OCI-LY1 (cell line): ENCODE results near the gene PAPSS1.

Experiments
- H2AFZ ChIP-seq: fragments of 200-600 bp; sonication (generic), shearing (Covaris generic); 2 replicates; pipeline ENCODE4 v1.6.0; 2014; ENCODE audit warnings: antibody characterized with exemption, mild to moderate bottlenecking, low read length
- H3F3A ChIP-seq: fragments of 200-600 bp; sonication (generic), shearing (Covaris generic); 2 replicates; pipeline ENCODE4 v1.6.0; 2014; ENCODE audit warnings: mild to moderate bottlenecking, antibody characterized with exemption, low read length, moderate library complexity; ENCODE audit not compliant: insufficient read depth
- H3K27ac ChIP-seq: fragments of 200-600 bp; sonication (generic); 2 replicates; pipeline ENCODE4 v1.5.1; 2014; ENCODE audit warnings: low read length, mixed run types, mild to moderate bottlenecking, low read depth; ENCODE audit not compliant: poor library complexity, severe bottlenecking
- H3K27me3 ChIP-seq: fragments of 200-600 bp; sonication (generic); 2 replicates; pipeline ENCODE4 v1.6.0; 2014; ENCODE audit warnings: antibody characterized with exemption, mild to moderate bottlenecking, low read length, moderate library complexity; ENCODE audit not compliant: insufficient read depth
- H3K36me3 ChIP-seq: fragments of 200-600 bp; sonication (generic); 2 replicates; pipeline ENCODE4 v1.6.1; 2014; ENCODE audit warnings: mild to moderate bottlenecking, antibody characterized with exemption, low read length, moderate library complexity, mixed read lengths; ENCODE audit not compliant: insufficient read depth
- H3K4me1 ChIP-seq: fragments of 200-600 bp; sonication (generic); 2 replicates; pipeline ENCODE4 v1.5.1; 2014; ENCODE audit warnings: mild to moderate bottlenecking, low read length, moderate library complexity; ENCODE audit not compliant: insufficient read depth, severe bottlenecking
- H3K4me2 ChIP-seq: fragments of 200-600 bp; sonication (generic), shearing (Covaris generic); 2 replicates; pipeline ENCODE4 v1.6.1; 2014; ENCODE audit warnings: low read length
- H3K4me3 ChIP-seq: fragments of 200-600 bp; sonication (generic); 2 replicates; pipeline ENCODE4 v1.5.1; 2014; ENCODE audit warnings: low read length, low read depth, mild to moderate bottlenecking, mixed read lengths; ENCODE audit not compliant: poor library complexity, severe bottlenecking
- H3K79me2 ChIP-seq: fragments of 200-600 bp; shearing (Covaris generic); 2 replicates; pipeline ENCODE4 v1.6.1; 2016; ENCODE audit warnings: mixed run types, low read length, mixed read lengths; ENCODE audit not compliant: insufficient read depth
- H3K9ac ChIP-seq: fragments of 200-600 bp; sonication (generic), shearing (Covaris generic); 2 replicates; pipeline ENCODE4 v1.6.1; 2014; ENCODE audit warnings: mild to moderate bottlenecking, low read length, mixed read lengths
- H3K9me2 ChIP-seq: fragments of 200-600 bp; sonication (generic), shearing (Covaris generic); 2 replicates; pipeline ENCODE4 v1.6.1; 2014; ENCODE audit warnings: low read depth, mild to moderate bottlenecking, low read length, mixed read lengths
- H3K9me3 ChIP-seq: fragments of 200-600 bp; shearing (Covaris generic); 2 replicates; pipeline ENCODE4 v1.6.1; 2014; ENCODE audit warnings: low read length, mixed read lengths
- H4K20me1 ChIP-seq: fragments of 200-600 bp; sonication (generic), shearing (Covaris generic); 2 replicates; pipeline ENCODE4 v1.6.0; 2016; ENCODE audit warnings: mild to moderate bottlenecking, low read length; ENCODE audit not compliant: insufficient read depth
- EZH2 ChIP-seq: fragments of 200-600 bp; sonication (generic), shearing (Covaris generic); IDR thresholded peaks from 2 replicates; pipeline ENCODE4 v1.8.0; 2017; ENCODE audit warnings: borderline replicate concordance, mixed run types, mild to moderate bottlenecking, antibody characterized with exemption, low read length, moderate library complexity, mixed read lengths
- TF ChIP-seq, protein P1 (sequence below): fragments of 200-600 bp; sonication (generic), shearing (Covaris generic); IDR thresholded peaks from 2 replicates; pipeline ENCODE4 v1.5.1; 2017; ENCODE audit warnings: mild to moderate bottlenecking, antibody characterized with exemption, low read length, moderate library complexity, mixed read lengths

Gene PAPSS1

DNA sequence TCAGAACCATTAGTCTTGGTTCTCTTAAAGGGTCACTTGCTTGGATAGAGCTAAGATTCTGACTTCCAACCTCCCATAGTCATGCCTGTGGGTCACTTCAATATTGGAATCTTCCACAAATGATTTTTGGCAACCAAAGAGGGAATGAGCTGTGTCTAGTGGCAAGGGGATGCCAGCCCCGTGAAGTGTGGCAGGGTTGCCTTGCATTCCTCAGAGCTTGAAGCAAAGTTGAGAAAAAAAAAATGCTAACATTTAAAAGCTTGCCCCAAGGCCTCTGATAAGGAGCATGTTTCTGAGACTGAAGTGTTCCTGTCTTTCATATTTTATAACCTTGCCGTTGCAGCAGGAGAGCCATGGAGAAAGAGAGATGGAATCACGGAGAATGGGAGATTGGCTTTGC is 120.2 kb downstream of the PAPSS1 start:
- Histone ChIP-seq H3K4me1 (no peaks in the 10 kb centered on the region), H3K27ac (no peak overlapping the region), H3K36me3 (no peaks in the 10 kb centered on the region), H3K9me3 (no peaks in the 10 kb centered on the region), H4K20me1 (no peaks in the 10 kb centered on the region), H2AFZ (no peak overlapping the region), H3K79me2 (no peaks in the 10 kb centered on the region), H3K9ac (no peak overlapping the region), H3F3A (no peaks in the 10 kb centered on the region), H3K4me2 (no peak overlapping the region), H3K27me3 (no peaks in the 10 kb centered on the region), H3K4me3 (no peak overlapping the region), H3K9me2 (no peaks in the 10 kb centered on the region)
- no peak for TF ChIP-seq EZH2

DNA sequence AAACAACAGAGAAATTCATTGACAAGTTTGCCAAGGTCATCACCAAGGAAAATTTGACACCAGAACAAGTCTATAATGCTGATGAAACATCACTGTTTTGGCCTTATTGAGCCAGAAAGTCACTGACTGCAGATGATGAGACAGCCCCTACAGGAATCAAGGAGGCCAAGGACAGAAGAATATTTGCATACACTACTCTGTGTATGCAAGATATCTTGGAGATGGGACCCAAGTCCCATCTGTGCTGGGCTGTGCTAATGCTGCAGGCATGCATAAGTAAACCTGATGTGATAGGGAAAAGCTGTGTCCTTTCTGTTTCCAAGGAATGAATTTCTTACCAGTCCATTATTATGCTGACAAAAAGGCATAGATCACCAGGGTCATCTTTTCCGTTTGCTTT is 126.8 kb downstream of the PAPSS1 start:
- no peak overlapping the region for H3K4me3 ChIP-seq
- H3K36me3 ChIP-seq: no peaks in the 10 kb centered on the region
- H3K9ac ChIP-seq: no peak overlapping the region
- peaks cover 5% of the 10 kb centered on the region for H3K4me1 ChIP-seq
- no peaks in the 10 kb centered on the region for H3K79me2 ChIP-seq
- H3K9me3 ChIP-seq: no peaks in the 10 kb centered on the region
- H3F3A ChIP-seq: no peaks in the 10 kb centered on the region
- TF ChIP-seq, protein P1, sequence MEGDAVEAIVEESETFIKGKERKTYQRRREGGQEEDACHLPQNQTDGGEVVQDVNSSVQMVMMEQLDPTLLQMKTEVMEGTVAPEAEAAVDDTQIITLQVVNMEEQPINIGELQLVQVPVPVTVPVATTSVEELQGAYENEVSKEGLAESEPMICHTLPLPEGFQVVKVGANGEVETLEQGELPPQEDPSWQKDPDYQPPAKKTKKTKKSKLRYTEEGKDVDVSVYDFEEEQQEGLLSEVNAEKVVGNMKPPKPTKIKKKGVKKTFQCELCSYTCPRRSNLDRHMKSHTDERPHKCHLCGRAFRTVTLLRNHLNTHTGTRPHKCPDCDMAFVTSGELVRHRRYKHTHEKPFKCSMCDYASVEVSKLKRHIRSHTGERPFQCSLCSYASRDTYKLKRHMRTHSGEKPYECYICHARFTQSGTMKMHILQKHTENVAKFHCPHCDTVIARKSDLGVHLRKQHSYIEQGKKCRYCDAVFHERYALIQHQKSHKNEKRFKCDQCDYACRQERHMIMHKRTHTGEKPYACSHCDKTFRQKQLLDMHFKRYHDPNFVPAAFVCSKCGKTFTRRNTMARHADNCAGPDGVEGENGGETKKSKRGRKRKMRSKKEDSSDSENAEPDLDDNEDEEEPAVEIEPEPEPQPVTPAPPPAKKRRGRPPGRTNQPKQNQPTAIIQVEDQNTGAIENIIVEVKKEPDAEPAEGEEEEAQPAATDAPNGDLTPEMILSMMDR: no peak
- TF ChIP-seq EZH2: no peak
- no peaks in the 10 kb centered on the region for H4K20me1 ChIP-seq
- no peak overlapping the region for H2AFZ ChIP-seq
- H3K27ac ChIP-seq: no peak overlapping the region
- no peaks in the 10 kb centered on the region for H3K27me3 ChIP-seq
- no peaks in the 10 kb centered on the region for H3K9me2 ChIP-seq
- H3K4me2 ChIP-seq: no peak overlapping the region

DNA sequence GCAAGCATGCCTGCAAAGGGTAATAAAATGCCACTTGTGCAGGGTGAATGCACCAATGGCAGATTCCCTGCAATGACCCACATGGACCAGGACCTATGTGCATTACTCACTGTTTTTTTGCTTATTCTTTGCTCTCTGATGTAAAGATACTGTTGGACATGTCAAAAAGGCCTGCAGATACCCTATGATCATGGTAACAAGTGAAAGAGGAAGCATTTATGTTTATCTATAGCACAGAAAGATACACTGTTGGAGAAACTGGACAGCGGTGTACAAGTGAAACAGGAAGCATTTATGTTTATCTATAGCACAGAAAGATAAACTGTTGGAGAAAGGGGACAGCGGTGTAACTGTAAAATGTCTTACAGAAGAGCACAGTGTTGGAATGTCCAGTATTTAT is 127.5 kb downstream of the PAPSS1 start:
- Histone ChIP-seq H3K9me3 (no peaks in the 10 kb centered on the region), H3K36me3 (no peaks in the 10 kb centered on the region), H3K27me3 (no peaks in the 10 kb centered on the region), H3K9ac (no peak overlapping the region), H3K4me1 (peaks cover 5% of the 10 kb centered on the region), H4K20me1 (no peaks in the 10 kb centered on the region), H2AFZ (no peak overlapping the region), H3K79me2 (no peaks in the 10 kb centered on the region), H3K4me3 (no peak overlapping the region), H3K27ac (no peak overlapping the region), H3K4me2 (no peak overlapping the region), H3F3A (no peaks in the 10 kb centered on the region), H3K9me2 (no peaks in the 10 kb centered on the region)
- TF ChIP-seq EZH2: no peak

DNA sequence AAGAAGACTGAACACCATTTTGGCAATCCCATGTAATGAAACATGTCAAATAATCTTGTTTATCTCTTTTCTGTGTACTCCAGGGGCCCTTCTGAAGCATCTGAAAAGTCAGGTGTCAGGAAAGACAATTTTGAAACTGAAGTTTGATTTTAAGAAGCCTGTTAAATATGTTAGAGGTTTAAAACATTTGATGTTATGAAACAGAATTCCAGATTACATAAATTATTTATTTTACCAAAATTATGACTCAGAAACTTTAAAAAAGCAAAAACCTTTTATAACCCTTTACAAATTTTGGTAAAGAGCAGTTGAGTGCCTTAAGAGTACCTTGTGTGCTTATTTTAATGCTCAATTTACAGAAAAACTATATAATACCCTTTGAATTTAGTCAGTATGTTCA is 130.8 kb downstream of the PAPSS1 start:
- H3K27ac ChIP-seq: no peak overlapping the region
- H3K9me2 ChIP-seq: no peaks in the 10 kb centered on the region
- no peaks in the 10 kb centered on the region for H3K27me3 ChIP-seq
- H3K36me3 ChIP-seq: no peaks in the 10 kb centered on the region
- no peaks in the 10 kb centered on the region for H3K79me2 ChIP-seq
- no peak overlapping the region for H3K4me3 ChIP-seq
- H3K9ac ChIP-seq: no peak overlapping the region
- no peaks in the 10 kb centered on the region for H3K9me3 ChIP-seq
- H3F3A ChIP-seq: no peaks in the 10 kb centered on the region
- TF ChIP-seq EZH2: no peak
- TF ChIP-seq, protein P1: no peak
- H2AFZ ChIP-seq: no peak overlapping the region
- H3K4me1 ChIP-seq: peaks cover 5% of the 10 kb centered on the region
- no peaks in the 10 kb centered on the region for H4K20me1 ChIP-seq
- no peak overlapping the region for H3K4me2 ChIP-seq
